ENCODE measurements around the gene ATP7A.

GRCh38 chrX:77977518-77977917 is 67.0 kb downstream of the ATP7A start:
- no peak for TF ChIP-seq E2F4 (CRISPR knock-in tag; IDR thresholded peaks at IDR 0.05; ENCODE audit: low read depth)
- no peak for TF ChIP-seq POLR3A (IDR thresholded peaks at IDR 0.05; ENCODE audit: borderline replicate concordance, extremely low read depth, insufficient read depth, insufficient read length)
- TF ChIP-seq MGA (IDR thresholded peaks at IDR 0.05) = no peak
- TF ChIP-seq REST (IDR thresholded peaks at IDR 0.05; ENCODE audit: borderline replicate concordance) = no peak
- TF ChIP-seq REST (CRISPR knock-in tag; IDR thresholded peaks at IDR 0.05; ENCODE audit: low read depth) = no peak
- TF ChIP-seq KLF6 (CRISPR knock-in tag; IDR thresholded peaks at IDR 0.05; ENCODE audit: borderline replicate concordance) = no peak

Measured in K562 (cell line).